ENCODE data around the gene MIS12. TPM values are rescaled to one million over a fixed set of nuclear protein-coding genes. Genes with fewer than 3 reads are reported as not detected.

Gene MIS12
- total RNA-seq, 6 experiments from 2014 or later, result 7.1 to 9.4 (median 8.7) TPM

- Histone ChIP-seq H3K9me3 (no peaks in the 10 kb centered on the region), H3K4me3 (peak overlapping the region; percentile 21 to 39 (median 25)), H3K36me3 (no peaks in the 10 kb centered on the region), H3K27me3 (no peaks in the 10 kb centered on the region), H3K4me1 (peaks cover 0 to 5% (median 0%) of the 10 kb centered on the region in 4 donors), H3K27ac (no peak overlapping the region)
- DNase-seq (peak; percentile 54 to 66 (median 66)), ATAC-seq (peak; percentile 70 to 85 (median 74))
- intact Hi-C loops (cut with DNase I), result no loop called here
- 0% methylated on average over 3 of the region's 67 CpGs for WGBS (ENCODE audit: insufficient coverage, low coverage, low lambda C conversion rate, missing lambda C conversion rate)
- TF ChIP-seq POLR2A (IDR thresholded peaks at IDR 0.05), result no peak
- TF ChIP-seq CTCF (IDR thresholded peaks at IDR 0.05), result no peak
These were observed 14.4 kb downstream of the MIS12 start for GRCh38 chr17:5500589-5501391.

- TF ChIP-seq POLR2A (IDR thresholded peaks at IDR 0.05) (no peak), CTCF (IDR thresholded peaks at IDR 0.05) (no peak)
- Histone ChIP-seq H3K36me3 (no peaks in the 10 kb centered on the region), H3K27ac (no peak overlapping the region), H3K27me3 (no peaks in the 10 kb centered on the region), H3K4me1 (peaks cover 0 to 5% (median 0%) of the 10 kb centered on the region in 4 donors), H3K4me3 (no peak overlapping the region), H3K9me3 (no peaks in the 10 kb centered on the region)
- intact Hi-C loops (cut with DNase I), result no loop called here
- ATAC-seq (no peak), DNase-seq (no peak)
- WGBS (ENCODE audit: insufficient coverage, low coverage, low lambda C conversion rate, missing lambda C conversion rate), result 77% methylated on average over 7 of the region's 8 CpGs
These were observed 15.3 kb downstream of the MIS12 start for GRCh38 chr17:5501685-5502084.

- Histone ChIP-seq H3K4me3 (no peak overlapping the region), H3K4me1 (peaks cover 0 to 5% (median 0%) of the 10 kb centered on the region in 4 donors), H3K27ac (no peak overlapping the region), H3K27me3 (no peaks in the 10 kb centered on the region), H3K9me3 (no peaks in the 10 kb centered on the region), H3K36me3 (no peaks in the 10 kb centered on the region)
- no peak for DNase-seq
- TF ChIP-seq POLR2A (IDR thresholded peaks at IDR 0.05) (no peak), CTCF (IDR thresholded peaks at IDR 0.05) (no peak)
- no peak for ATAC-seq
- WGBS (ENCODE audit: insufficient coverage, low coverage, low lambda C conversion rate, missing lambda C conversion rate), result 74% methylated on average over 4 of the region's 4 CpGs
- intact Hi-C loops (cut with DNase I), result no loop called here
These were observed 16.2 kb downstream of the MIS12 start for GRCh38 chr17:5502552-5502951.

- Histone ChIP-seq H3K4me1 (no peaks in the 10 kb centered on the region), H3K9me3 (no peaks in the 10 kb centered on the region), H3K4me3 (no peak overlapping the region), H3K27ac (no peak overlapping the region), H3K27me3 (no peaks in the 10 kb centered on the region), H3K36me3 (no peaks in the 10 kb centered on the region)
- no peak for TF ChIP-seq CTCF (IDR thresholded peaks at IDR 0.05)
- no peak for TF ChIP-seq POLR2A (IDR thresholded peaks at IDR 0.05)
- intact Hi-C loops (cut with DNase I), result no loop called here
- no peak for ATAC-seq
- WGBS (ENCODE audit: insufficient coverage, low coverage, low lambda C conversion rate, missing lambda C conversion rate), result 77% methylated on average over 2 of the region's 5 CpGs
- no peak for DNase-seq
These were observed 19.9 kb downstream of the MIS12 start for GRCh38 chr17:5506307-5506706.
